Fibroblast of the aortic adventitia (primary cell): ENCODE measurements around the gene ONECUT2. TPM values are rescaled to one million over a fixed set of nuclear protein-coding genes. Genes with fewer than 3 reads are reported as not detected.

ENCODE experiments used
- DNase-seq: peaks from one replicate; pipeline ENCODE4 v3.0.0-alpha.2; 2010; ENCODE audit warnings: low read depth
- H3K4me3 ChIP-seq: 2 replicates; pipeline ENCODE4 v1.5.1; 2011; ENCODE audit warnings: low read depth, mild to moderate bottlenecking, control low read depth, low read length, moderate library complexity
- total RNA-seq: library from RNA; depleted of rRNA; stranded (reverse); fragments of >200 nt; gene quantifications from 2 replicates; pipeline ENCODE4 v1.2.3, GENCODE V29; 2012; ENCODE audit warnings: low replicate concordance
- TF ChIP-seq, protein P1 (sequence below): IDR thresholded peaks from 2 replicates; pipeline ENCODE4 v1.5.1; 2011; ENCODE audit warnings: mild to moderate bottlenecking, low read length, control low read depth, inconsistent platforms; ENCODE audit not compliant: insufficient read depth

The ONECUT2 gene
- total RNA-seq, 1 donor, result under 0.01 TPM

DNA sequence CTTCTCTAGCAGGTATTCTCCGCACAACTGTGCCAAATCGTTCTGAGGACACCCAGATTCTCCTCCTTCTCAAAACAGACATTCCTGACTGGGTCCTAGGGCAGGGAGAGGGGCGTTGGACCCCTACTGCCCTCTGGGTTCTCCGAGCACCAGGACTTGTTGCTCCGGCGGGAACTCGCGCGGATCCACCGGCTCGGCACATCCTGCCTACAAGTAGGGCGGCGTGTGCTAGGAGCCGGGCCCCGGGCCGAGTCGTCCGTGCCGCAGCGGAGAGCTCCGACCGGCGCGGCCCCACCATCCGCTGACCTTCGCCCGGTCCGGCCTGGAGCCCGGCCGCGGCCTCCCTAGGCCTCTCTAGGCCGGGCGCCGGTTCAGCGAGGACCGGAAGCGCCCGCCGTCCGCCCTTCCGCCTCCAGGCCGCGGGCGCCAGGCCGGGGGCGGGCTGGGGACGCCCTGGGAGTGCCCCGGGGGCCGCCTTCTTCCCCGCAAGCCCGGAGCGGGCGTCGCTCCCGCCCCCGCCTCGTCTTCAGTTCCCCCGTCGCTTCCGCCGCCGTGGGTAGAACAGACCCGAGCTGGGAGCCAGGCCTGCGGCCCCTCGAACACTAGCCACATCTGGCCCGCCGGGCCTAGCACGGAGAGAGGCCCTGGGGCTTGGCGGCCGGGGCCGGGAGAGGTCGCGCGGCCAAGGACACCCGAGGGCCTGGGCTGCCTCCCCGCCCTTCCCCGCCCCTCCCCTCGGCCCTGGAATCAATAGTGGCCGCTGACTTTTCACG is 7.6 kb upstream of the ONECUT2 start:
- TF ChIP-seq, protein P1, sequence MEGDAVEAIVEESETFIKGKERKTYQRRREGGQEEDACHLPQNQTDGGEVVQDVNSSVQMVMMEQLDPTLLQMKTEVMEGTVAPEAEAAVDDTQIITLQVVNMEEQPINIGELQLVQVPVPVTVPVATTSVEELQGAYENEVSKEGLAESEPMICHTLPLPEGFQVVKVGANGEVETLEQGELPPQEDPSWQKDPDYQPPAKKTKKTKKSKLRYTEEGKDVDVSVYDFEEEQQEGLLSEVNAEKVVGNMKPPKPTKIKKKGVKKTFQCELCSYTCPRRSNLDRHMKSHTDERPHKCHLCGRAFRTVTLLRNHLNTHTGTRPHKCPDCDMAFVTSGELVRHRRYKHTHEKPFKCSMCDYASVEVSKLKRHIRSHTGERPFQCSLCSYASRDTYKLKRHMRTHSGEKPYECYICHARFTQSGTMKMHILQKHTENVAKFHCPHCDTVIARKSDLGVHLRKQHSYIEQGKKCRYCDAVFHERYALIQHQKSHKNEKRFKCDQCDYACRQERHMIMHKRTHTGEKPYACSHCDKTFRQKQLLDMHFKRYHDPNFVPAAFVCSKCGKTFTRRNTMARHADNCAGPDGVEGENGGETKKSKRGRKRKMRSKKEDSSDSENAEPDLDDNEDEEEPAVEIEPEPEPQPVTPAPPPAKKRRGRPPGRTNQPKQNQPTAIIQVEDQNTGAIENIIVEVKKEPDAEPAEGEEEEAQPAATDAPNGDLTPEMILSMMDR, result no peak
- H3K4me3 ChIP-seq, result no peak overlapping the region
- no peak for DNase-seq

DNA sequence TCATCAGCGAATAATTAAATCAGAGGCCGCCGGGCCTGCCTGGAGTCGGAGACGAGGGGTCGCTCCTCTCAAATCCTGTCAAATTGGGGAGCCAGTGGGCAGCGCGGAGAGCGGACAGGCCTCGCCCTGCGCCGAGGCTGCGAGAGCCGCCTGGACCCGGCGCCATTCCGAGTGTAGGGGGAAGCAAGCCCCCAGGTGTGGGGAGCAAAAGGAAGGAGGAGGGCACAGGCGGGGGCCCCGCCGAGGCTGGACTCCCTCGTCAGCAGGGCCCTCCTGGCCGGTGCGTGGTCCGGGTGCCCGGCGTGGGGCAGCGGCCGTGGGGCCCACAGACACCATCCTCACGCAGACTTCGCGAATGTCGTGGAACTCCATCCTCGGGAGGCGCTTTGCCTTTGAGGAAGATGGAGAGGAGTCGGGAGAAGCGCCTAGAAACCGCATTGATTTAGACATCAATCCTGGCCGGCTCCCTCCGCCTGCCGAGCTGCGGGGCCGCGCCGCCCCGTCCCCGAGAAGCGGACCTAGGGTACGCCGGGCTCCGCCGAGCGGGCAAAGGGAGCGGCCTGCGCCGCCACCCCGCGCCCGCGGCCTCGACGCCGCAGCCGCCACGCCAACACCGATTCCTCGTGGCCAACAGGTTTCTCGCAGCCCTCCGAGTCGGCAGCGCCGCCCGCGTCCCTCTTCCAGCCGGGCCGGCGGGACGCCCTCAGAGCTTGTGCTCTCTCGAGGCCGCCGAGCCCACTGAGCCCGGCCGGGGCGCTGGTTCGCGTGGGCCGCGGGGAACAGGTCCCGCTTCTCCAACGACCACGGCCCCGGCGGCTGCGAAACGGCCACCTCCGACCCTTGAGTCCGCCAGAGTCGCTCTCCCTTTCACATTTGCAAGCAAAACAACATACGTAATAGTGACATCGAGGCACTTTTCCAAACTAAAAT is 6.7 kb upstream of the ONECUT2 start:
- TF ChIP-seq, protein P1, result no peak
- no peak overlapping the region for H3K4me3 ChIP-seq
- no peak for DNase-seq

DNA sequence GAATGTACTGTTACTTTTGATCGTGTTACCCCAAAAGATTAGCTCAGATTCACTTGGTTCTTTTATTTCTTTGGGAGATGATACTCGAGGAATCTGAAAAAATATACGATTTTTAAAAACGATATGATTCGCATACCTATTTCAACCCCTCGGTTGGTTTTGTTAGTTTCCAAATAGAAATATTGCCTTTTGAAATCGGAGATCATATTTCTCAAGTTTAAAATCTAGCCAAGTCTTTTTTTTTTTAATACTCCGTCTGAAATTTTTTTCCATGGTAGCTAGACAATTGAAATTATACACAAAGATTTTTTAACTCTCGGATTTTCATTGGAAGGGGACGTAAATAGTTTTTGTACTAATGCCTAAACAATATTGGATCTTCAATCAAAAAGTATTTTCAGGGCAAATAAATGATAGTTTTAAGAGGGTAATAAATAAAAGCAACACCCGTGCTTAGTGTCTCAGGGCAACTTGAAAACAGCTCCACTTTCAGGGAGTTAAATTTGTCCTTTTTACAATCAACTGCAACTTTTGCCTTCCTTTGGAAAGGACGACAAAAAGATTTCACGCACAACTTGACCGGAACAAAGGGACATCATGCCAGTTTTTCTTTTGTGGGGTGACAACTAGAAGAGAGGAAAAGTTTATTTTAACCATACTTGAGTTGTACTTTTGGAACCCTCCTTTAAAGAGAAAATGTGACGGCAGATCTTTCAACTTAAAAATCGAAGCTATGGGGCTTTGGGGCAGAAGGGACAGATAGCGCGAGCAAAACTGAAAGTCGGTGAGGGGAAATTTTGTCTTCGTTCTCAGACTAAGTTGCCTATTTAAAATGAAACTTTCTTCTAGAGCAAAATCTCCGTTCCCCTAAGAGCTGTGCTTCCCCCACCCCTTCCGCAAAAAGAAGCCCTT is 5.8 kb upstream of the ONECUT2 start:
- TF ChIP-seq, protein P1, result no peak
- DNase-seq, result no peak
- no peak overlapping the region for H3K4me3 ChIP-seq

DNA sequence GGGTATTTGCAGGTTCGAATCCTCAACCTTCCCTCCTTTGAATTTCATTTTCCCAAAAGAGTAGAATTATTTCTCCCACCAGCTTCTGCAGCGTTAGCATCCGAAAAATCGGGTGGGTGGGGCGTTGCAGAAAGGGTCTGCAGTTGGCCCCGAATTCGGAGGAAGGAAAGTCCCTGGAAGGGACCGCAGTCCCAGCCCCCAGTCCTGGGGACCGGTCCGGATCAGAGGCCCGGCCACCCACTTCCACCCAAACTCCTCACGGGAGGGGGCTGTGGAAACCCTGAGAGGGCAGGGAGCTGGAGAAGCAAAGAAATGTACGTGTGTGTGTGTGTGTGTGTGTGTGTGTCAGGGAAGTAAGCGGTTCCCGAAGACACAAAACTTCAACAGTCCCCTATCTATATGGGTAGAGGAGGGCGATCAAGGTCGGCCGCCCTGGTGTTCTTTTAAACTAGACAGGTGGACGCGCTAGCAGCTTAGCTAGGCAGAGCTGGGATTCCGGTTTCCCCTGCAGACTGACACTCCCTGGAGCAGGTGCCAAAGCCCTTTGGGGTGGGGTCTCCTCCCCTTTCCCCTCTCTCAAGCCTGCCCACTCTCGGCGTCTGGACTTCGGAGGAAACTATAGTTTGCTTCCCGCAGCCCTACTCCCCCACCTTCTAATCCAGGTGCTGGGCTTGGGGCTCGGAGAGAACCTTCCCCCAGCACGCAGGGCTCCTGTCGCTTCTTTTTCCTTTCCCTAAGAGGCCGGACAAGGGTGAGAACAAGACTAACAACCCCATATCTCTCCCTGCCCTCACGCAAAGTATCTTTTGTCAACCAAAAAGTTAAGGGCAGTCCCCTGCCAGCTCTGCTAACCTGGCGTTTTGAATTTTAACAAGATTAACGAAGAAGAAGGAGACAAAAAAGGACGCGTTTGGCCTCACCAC is 4.8 kb upstream of the ONECUT2 start:
- H3K4me3 ChIP-seq, result no peak overlapping the region
- no peak for DNase-seq
- TF ChIP-seq, protein P1, result no peak

DNA sequence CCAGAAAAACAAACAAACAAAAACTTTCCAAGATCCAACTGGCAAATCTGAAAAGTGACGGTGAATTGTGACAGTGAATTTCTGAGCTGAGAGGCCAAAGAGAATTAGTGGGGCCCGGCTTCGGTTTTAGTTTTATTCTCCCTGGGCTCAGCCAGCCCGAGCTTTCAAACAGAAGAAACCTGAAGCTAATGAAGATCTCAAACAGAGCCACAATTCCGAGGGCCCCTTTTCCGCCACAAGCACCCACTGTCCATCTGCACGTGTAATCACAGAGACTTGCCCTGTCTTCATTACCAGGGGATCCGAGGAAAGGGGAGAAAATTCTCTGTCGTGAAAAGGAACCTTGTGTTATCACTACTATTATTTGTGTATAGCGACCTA is 4.2 kb upstream of the ONECUT2 start:
- TF ChIP-seq, protein P1, result no peak
- DNase-seq, result no peak
- no peak overlapping the region for H3K4me3 ChIP-seq
